Myocyte (in vitro differentiated cells): ENCODE results near the gene DNM3. TPM values are rescaled to one million over a fixed set of nuclear protein-coding genes. Genes with fewer than 3 reads are reported as not detected.
A peak's percentile ranks its signal among the peaks of the same experiment; 100 is the strongest.

Source experiments
- DNase-seq: peaks from one replicate; pipeline ENCODE4 v3.0.0-alpha.2; 2012; ENCODE audit warnings: low read depth
- total RNA-seq: library from RNA; depleted of rRNA; stranded (reverse); fragments of >200 nt; gene quantifications from 2 replicates; pipeline ENCODE4 v1.2.3, GENCODE V29; 2014

The DNM3 gene
- total RNA-seq, 1 donor from 2014 or later: 0.62 TPM

DNA sequence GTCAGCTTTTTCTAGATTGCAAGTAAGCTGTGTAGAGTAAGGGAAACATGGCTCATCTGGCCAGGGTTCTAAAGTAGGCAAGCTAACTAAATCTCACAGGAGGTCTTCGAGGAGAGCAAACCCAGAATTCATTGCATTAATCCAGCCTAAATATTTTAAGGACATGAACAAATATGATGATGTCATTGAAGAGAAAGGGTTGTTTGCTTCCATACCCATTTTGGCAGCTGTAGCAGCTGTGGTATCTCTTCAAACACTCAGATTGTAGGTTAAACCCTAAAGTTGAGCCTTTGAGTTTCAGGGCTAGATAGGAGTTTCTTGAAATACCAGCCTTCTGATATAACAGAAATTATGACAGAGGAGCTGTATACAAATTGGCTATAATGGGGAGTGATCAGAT lies 378.7 kb downstream of the DNM3 start:
- peak; percentile 18 for DNase-seq

DNA sequence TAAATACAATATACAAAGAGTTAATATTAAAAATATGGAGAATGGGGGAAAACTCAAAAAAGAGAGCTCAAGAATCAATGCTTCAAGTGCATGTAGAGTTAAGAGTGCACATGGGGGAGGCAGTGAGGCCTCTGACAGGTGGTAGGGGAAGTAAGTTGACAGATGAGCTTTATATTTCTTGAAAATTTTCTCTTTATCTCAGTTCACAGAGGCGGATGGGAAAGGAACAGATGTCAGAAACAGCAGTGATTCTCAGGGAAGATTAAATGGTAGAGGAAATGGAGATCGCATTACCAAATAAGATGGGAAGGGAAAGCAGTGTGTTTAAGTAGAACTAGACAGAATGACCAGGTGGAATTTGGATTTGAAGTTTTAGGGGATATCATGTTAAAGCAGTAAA lies 379.1 kb downstream of the DNM3 start:
- DNase-seq: peak; percentile 31

DNA sequence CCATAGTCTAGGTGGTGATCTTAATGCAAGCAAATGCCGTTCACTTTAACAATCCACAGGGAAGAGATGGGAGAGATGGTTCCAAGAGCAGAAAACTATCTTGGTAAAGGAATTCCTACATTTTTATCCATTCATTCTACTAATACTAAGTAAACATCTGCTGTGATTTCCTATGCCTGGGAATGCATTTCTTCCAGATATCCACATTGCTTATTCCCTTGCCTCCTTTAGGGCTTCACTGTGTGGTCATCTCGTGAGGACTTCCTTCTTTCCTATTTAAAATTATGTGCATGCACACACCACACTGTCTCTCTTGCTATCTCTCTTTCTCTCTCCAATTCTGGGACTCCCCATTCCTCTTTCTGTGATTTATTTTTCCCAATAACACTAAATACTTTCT lies 380.1 kb downstream of the DNM3 start:
- no peak for DNase-seq

DNA sequence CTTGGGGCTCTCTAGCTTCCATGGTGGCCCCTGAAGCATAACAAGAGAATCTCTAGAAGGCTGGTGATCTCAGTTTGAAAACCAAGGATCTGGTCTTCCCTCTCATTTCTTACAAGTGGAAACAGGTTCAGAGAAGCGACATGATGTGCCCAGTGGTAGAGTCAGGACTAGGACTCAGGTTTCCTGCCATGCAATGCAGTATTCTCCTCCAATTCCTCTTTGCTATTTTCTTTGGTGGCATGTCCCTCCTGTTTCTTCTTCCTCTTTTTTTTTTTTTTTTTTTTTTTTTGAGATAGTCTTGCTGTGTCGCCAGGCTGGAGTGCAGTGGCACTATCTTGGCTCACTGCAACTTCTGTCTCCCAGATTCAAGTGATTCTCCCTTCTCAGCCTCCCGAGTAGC lies 383.6 kb downstream of the DNM3 start:
- no peak for DNase-seq

DNA sequence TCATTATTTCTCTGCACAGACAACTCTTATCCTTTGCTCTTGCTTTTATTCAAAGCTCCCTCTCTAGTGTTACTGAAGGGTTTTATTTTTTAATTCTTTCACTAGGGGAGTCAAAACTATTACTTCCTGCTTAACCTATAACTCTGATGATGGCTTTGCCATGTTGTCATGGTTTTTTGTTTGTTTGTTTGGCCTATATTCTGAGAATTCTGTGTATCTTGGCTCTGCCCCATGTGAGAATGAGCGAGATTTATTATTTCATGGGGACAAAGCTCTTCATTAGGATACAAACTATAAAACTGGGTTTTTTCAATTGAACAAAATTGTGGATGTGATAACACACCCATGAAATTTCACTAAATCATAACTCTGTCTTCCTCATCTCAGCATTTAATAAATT lies 388.6 kb downstream of the DNM3 start:
- no peak for DNase-seq

DNA sequence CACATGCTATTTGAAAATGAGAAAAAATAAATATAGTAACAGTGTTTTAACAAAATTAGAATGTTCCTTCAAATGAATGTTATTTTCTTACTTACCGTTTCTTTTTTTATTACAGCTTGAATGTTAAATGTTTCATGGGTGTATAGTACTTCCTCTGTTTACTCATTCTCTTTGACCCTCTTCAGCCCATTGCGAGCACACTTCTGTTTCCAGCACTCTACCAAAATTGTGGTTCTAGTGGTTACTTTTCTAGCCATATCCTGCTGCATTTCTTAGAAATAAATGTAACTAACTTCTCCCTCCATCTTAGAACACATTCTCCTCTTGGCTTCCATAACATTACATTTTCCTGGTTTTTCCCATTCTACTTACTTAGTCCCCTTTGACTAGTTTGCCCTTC lies 389.2 kb downstream of the DNM3 start:
- no peak for DNase-seq

DNA sequence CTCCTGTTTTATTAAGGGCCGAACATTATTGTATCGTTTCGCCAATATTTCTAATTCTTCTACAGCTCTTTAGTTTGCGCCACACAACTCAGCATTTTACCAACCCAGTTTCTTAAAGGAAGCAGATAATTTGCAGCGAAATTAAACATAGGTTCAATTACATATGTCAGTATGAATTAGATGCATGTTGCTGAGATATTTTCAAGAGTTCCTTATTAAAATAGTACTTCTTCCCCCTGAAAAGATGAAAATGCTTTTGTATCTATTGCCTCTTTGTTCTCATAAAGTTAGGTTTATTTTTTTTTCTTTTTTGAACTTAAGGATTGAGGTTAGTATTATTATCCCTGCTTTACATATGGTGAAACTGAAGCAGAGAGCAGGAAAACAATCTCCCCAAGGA lies 395.7 kb downstream of the DNM3 start:
- no peak for DNase-seq

DNA sequence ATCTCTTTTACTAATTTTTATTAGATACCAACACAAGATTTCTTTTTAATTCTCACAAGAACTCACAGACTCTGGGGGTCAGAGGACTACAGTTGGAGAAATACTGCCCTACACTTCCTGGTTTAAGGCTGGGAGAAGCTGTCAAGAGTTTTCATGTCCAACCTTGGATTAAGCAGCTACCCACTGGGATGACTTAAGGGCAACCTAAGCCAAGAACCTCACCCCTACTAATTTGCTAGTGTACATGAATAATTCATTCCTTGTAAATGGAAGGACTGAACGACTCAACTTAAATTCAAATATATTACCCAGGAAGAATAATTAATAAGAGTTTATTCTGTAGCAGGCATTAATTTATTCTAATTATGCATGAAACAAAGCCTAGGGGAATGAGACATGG lies 396.9 kb downstream of the DNM3 start:
- DNase-seq: no peak

DNA sequence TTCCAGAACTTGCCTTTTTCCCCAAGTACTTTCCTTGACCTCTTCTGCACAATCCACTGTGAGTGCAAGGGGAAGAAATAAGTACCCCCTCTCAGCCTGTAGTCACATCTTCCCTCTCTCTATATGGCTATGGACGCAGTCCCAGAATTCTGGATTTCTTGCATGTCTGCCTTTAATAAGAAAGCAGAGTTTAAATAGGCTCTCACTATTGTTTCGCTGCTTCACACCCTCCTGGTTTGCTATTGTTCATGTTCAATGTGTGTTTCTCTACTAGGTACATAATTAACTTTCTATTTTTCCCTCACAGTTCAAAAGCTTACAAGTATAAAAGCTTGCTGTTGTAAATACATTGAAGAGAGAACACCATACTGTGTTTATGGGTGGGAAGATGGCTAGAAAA lies 397.7 kb downstream of the DNM3 start:
- no peak for DNase-seq

DNA sequence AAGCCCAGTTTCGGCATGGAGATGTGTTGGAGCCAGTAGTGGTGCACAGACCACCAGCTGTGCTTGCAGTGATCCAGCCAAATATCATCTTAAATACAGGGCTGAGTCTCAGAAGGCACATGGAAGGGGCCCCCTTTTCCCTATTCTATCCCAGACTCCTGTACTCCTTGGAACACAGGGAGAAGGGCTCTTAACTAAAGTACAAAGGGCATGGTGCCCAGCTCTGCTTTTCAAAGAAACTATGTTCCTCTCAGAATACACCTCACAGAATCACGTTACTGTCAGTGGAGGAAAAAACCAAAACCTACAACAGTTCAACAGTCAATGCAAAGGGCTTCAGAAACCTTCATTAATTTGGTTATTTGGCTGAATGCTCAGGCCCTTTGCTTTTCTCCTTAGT lies 398.6 kb downstream of the DNM3 start:
- no peak for DNase-seq

DNA sequence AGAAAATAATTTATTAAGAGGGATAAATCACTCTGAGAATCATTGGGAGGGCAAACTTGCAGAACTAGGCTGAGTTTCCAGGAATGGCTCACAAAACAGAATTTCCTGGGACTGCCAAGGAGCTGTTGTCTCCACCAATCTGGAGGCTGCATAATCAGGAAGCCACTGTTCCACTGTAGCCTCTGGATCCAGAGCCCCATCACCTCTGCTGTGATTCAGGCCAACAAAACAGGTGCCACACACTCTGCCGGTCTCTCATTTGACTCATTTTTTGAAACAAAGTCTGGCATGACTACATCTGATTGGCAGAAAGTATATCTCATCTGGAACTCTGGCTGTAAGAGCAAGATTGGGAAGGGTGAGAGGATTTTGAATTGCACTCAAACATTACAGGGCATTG lies 400.2 kb downstream of the DNM3 start:
- DNase-seq: peak; percentile 6

DNA sequence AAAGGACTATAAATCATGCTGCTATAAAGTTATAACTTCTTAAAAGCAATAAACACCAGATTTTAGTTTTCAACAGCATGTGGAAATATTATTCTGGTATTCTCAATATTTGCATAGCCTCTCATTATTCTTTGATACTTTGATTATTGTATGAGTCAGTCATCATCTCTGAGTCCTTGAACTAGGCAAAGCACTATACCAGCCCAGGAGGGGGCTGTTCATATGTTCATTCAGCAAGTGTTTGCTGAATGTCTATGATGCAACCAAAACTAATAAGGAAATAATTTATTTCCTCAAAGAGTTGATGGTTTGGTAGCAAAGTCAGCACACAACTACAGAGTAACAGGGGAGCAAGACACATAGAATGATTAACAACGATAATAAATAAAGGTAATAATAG lies 403.6 kb downstream of the DNM3 start:
- DNase-seq: no peak

DNA sequence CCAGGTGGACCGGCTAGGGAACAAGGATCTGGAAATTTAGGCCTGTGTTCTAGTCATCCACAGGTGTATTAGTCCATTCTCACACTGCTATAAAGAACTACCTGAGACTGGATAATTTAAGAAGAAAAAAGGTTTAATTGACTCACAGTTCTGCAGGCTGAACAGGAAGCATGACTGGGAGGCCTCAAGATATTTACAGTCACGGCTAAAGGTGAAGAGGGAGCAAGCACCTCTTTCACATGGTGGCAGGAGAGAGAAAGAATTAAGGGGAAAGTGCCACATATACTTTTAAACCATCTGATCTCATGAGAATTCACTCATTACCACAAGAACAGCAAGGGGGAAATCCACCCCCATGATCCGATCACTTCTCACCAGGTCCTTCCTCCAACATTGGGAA lies 404.5 kb downstream of the DNM3 start:
- DNase-seq: no peak

DNA sequence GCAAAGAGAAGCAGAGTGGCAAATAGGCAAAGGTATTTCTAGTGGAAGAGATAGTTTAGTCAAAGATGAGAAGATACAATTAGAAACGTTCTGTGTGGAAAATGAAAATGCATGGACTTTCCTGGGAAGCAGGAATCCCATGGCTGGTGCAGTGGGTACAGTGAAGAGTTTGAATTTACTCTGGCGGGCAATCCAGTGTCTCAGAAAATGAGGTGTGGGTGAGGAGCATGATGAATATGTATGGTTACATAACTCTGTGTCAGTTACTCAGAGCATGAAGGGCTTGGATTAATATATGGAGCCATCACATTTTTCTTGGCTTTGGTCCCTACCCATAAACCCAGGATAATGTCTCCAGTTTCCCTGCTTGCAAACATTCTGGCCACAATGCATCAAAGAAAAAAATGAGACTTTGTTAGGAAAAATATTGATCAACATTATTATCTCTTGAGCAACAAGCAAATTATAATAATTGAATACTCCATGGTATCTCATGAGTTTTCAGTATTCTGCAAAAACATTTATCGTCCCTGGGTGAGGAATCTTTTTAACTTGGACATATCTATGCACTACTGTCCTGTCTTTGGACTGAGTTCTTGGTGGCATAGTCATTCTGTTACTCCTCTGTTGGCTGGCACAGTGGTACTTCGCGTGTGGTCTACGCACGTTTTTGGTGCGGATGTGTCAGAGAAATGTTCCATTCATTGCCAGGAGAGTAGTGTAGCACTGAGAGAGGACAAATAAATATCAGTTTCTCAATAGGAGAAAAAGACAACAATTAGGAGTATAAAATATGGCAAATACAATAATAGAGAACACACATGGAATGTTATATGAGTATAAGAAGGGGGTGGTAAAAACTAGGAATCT lies 405.5 kb downstream of the DNM3 start:
- DNase-seq: peak; percentile 17

DNA sequence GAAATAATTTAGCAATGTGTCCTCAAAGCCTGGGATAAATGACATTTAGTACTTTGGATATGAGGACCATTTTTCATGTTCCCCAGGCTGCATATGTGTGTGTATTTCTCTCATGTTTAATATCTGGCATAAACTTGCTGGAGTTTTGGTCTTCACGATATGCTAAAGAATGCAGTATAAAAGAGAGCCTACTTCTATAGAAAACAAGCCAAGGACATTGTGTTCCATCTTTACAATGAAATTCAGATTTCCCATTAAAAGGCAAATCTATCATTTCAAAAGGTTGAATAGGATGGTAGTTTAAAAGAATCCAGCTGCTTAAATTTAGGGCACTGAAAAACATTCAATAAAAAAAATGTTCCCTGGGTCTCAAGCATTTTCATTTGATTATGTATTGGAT lies 410.2 kb downstream of the DNM3 start:
- DNase-seq: no peak

DNA sequence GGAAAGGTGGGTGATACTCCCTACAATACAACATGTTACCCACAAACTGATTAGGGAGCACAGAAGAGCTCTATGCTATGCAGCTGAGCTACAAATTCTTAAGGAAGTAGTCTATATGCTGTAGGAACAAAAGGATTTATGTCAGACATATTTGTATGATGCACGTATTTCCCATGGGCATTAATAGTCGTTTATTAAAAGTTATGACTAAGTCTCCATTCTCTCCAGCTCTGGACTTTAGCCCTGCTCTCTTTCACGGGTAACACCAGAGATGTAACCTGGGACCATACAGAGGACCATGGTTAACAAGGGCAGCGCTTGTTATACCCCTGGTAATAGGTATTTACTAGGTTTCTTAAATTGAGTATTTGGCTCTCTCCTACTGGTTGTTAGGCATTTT lies 411.0 kb downstream of the DNM3 start:
- DNase-seq: no peak

DNA sequence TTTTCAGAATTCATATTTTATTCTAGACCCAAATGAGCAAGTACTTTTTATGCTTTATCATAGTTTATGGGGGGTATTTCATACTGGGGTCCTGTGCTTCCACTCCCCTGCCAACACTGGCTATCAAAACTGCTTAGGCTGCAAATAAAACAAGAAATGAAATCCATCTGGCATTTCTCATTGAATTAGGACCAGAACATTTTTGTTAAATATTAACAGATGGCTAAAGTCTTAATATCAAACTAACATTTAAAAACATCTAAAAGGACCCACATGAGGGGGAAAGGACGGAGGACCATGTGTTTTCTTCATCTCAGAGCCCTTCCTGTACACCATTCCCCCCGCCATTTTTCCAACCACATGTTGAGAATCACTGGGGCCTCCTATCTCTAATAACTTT lies 411.7 kb downstream of the DNM3 start:
- no peak for DNase-seq

DNA sequence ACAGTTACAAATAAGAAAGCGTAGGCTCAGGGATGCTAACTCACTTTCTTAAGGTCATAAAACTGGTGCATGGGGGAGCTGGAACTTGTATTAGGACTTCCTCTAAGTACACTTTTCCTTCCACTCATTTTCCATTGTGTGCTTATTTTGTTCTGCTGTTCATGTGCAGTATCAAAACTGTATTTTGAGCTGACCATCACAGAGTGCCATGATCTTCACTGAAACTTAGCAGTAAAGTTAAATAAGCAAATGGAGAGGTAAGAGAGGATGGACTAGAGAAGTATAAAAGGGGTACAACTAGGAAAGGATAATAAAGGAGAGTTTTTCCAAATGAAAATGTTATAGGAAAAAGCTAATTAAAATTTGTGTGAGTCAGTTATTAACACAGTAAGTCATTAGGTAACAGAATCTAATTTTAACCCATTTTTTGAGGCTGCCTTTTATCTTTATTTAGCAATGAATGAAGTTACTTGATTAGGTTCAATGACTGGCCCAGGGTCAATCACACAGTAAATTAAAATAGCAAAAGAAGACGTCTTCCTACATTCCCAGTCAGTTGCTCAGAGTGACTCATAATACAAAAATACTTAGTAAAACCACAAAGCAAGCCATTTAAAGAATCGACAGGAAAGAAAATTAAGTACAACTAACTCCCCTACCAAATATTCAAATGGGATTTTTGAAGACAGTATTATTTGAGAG lies 413.4 kb downstream of the DNM3 start:
- peak; percentile 76 for DNase-seq

DNA sequence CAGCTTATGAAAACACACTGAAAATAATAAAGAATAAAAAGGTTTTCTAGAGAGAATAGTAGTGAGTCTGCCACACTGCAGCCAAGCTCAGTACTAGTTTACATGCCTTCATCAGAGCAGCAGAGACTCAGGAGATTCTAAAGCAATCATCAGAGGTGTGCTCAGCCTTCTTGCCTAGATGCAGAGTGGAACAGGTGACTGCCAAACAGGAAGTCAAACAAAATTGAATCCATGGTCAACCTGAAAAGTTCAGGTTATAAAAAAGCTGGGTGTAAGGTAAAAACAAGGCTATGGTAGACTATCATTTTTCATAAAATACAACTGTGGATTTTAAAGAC lies 413.9 kb downstream of the DNM3 start:
- no peak for DNase-seq

DNA sequence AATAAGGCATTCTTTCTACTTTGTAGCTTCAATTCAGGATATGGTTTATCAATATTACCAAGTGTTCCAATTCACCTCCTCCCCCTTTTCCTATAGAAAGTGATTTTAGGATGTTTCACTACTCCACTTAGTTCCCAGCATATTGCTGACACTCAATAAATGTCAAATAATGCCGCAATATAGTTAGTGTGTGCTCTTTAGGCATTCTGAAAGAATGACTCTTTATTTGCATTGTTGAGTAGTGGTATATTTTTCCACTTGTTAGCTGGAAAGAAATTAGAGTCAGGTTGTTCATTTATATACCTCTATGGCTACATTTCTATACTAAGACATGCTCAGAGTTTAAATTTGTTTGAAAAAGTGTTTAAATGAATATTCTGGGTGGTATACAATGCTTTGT lies 424.6 kb downstream of the DNM3 start:
- no peak for DNase-seq

DNA sequence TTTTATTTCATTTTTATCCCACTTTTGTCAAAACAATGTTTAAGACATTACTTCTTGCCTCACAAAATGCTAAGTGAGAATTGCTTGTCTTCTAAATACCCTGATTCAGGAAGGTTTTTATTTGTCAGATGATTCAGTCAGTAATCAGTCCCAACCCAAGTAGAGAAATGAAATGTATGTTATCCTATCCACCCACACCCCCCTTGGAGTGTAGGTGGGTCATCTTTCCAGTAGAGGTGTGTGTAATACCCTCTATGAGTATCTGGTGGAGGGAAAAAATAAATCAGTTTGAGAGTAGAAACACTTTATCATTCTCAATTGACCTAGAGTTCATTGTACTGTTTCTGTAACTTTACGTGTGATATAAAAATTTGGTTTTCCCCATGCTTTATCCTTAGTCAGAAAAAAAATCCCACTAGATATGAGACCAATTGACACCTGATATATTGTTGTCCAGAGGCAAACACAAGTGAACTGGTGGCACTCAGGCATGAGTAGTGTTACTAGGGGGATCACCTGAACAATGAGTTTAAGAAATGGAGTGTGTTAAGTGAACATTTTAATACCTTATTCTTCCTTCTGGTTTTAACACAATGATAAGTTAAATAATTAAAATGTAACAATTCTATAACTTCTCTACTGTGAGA lies 425.4 kb downstream of the DNM3 start:
- DNase-seq: no peak

DNA sequence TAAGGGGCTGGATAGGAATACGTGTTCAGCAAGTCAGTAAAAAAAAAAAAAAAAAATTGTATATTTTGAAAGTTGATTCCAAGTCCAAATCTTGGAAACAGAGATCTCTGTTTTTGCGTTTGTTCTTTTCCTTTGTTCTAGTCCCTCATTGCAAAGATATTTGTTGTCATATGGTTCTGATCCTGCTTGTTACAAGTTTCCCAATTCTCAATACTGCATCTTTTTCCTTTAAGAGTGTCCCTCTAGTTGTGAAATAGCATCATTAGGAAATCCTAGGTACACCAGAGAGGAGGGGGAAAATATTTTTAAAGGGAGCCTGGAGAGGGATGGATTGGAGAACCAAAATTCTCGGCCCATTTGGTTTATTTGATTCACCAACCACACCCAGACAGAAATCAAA lies 426.9 kb downstream of the DNM3 start:
- DNase-seq: no peak

DNA sequence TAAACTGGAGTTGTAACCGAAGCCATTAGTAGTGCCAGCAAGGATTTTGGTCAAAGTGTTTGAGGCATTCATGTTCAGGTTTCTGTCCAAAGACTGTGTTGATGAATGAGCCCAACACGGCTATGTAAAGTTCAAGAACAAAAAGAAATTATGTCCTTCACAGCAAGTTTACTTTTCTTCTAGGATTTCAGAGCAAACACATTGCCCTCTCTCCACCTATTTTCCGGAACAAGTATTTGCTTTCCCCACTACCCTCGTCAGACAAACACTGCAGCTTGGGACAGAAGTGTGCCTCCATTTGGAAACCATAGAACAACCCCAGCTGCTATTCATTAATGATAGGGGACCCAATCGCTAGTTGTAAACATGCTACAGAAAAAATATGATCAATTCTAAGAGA lies 427.8 kb downstream of the DNM3 start:
- DNase-seq: no peak
